Ureter (tissue), 1 donor: ENCODE measurements around the gene DNPH1. TPM values are rescaled to one million over a fixed set of nuclear protein-coding genes. Genes with fewer than 3 reads are reported as not detected.

Experiments
- DNase-seq: peaks from one replicate; pipeline ENCODE4 v3.0.0-alpha.2; 2020; ENCODE audit warnings: low spot score
- total RNA-seq: library from RNA; stranded (reverse); gene quantifications from one replicate; pipeline ENCODE4 v1.2.4, GENCODE V29; 2023
- donor health status: DM: yes; HTN: yes; CAD: no.

The DNPH1 gene
- total RNA-seq, 1 donor from 2014 or later = 42.8 TPM

DNA sequence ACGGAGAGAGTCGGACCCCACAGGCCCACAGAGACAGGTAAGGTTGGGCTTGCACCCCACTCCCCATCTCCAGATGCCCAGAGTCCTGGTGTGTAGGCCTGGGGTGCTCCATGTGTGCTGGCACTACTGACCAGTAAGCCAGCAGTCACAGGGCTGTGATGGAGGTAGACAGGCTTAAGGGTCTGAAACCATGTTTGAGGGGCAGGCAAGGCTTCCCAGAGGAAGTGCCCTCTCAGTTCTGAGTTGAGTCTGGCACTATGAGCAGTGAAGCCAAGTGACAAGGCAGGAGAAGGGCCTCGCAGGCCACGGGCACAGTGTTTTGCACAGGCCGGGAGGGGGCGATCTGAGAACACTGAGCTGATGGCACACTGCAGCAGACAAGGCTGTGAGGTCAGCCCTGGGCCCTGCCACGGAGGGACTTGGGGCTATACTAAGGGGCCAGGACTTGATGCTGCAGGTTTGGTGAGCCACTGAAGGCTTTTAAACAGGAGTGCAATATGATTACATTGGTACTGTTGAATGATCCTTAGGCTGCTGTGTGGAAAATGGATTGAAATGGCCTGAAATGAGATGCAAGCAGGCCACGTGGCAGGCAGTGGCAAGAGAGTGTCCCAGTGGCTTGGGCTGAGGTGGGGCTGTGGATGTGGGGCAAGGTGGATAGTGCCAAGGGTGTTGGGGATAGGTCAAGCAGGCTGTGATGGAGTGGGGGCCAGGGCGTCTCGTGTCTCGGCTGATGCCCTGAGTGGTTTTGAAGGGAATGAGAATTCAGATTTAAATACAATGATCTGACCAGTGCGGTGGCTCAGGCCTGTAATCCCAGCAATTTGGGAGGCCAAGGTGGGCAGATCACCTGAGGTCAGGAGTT, 34.3 kb upstream of the DNPH1 start:
- DNase-seq = peak; percentile 83

DNA sequence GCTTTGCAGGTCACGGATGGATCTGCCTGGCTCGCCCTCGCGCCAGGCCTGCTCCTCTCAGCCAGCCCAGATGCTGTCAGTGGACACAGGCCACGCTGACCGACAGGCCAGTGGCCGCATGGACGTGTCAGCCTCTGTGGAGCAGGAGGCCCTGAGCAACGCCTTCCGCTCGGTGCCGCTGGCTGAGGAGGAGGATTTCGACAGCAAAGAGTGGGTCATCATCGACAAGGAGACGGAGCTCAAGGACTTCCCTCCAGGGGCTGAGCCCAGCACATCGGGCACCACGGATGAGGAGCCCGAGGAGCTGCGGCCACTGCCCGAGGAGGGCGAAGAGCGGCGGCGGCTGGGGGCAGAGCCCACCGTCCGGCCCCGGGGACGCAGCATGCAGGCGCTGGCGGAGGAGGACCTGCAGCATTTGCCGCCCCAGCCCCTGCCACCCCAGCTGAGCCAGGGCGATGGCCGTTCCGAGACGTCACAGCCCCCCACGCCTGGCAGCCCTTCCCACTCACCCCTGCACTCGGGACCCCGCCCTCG, 33.6 kb upstream of the DNPH1 start:
- DNase-seq = no peak

GRCh38 chr6:43262000-43262779, 32.9 kb upstream of the DNPH1 start:
- DNase-seq = no peak

GRCh38 chr6:43261198-43261597, 31.9 kb upstream of the DNPH1 start:
- DNase-seq = no peak

DNA sequence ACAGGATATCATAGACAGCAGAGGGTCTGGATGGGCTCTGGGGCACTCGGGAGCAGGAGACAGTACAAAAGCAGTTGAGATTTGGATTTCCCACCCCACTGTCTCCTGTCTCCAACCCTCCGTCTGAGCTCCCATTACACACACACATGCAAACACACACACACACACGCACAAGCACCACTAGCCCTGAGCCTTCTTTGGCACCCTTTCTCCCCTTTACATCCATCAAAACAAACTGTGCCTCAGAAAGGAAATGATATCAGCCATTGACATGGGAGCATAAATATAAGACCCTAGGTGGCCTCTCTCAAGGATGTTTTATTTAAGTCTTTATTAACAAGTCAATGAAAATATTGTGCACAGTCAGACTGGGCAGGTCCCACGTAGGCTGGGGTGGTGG, 31.5 kb upstream of the DNPH1 start:
- no peak for DNase-seq

DNA sequence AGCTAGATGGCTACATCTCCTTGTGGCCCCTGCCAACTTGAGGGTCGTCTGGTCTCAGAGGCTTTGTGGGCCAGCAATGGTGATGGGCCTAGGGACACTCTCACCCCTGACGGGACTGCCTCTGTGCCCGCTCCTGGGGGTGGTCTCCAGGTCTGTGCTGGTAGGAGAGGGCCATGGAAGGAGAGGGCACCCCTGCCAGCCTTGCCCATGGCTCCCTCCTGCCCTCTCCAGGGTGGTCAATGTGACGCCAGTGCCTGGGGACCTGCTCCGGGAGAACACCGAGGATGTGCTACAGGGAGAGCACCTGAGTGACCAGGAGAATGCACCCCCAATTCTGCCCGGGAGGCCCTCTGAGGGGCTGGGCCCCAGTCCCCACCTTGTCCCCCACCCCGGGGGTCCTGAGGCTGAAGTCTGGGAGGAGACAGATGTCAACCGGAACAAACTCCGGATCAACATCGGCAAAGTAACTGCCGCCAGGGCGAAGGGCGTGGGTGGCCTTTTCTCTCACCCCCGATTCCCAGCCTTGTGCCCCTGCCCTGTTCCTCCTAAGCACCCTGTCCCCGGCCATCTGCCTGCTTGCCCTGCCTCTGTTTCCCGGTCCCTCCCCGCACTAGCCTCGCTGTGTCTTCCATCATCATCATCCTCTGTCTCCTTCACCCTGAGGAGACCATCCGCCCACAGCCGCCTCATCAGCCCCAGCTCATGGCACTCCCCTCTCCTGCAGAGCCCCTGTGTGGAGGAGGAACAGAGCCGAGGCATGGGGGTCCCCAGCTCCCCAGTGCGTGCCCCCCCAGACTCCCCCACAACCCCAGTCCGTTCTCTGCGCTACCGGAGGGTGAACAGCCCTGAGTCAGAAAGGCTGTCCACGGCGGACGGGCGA, 29.8 kb upstream of the DNPH1 start:
- no peak for DNase-seq

DNA sequence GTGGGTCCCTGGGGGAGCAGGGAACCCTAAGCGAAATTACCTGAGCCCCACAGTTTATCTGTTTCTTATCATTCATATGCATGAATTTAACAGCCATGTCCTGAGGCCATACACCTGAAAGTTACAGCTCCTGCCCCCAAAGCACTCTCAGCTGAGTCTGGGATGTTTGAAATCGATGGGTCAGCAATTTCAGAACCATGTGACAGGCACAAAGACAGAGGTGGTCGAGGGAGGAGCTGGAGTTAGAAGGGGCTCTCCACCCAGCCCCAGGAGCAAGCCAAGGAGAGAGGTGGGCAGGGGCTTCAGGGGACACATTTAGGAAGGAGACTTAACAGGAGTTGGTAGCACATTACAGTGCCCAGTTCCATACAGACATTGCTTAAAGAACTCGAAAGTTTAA, 28.9 kb upstream of the DNPH1 start:
- DNase-seq = no peak

DNA sequence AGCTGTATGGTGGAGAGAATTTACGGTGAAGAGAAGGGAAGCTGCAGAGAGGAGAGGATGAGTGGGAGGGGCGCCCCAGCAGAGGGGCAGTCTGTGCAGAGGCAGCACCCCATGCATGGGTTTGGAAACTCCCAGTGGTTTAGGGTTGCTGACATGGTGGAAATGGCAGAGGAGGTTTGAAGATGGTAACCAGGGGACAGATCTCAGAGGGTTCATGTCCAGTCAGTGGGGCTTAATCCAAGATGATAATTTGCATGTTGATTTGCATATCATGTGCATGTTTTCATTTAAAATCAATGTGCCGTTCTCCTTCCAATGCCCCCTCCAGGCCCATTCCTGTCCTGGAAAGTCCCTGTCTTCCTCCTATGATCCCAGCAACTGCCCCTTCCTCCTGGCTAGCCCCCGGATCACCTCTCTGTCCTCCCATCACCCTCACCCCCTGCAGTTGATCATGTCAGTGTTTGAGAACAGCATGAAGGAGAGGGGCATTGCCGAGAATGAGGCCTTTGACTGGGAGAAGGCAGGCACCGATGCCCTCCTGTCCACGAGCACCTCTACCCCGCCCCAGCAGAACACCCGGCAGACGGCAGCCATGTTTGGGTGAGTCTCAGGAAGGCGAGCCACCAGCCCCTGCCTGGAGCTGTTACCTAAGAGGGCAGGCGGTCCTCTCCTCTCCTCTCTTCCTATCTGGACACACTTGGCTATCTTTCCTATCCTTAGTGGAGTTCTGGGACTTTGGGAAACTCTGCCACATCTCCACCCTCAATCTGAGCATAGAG, 28.3 kb upstream of the DNPH1 start:
- DNase-seq = no peak

- DNase-seq = no peak
Observed at GRCh38 chr6:43256670-43257366, 27.5 kb upstream of the DNPH1 start.

DNA sequence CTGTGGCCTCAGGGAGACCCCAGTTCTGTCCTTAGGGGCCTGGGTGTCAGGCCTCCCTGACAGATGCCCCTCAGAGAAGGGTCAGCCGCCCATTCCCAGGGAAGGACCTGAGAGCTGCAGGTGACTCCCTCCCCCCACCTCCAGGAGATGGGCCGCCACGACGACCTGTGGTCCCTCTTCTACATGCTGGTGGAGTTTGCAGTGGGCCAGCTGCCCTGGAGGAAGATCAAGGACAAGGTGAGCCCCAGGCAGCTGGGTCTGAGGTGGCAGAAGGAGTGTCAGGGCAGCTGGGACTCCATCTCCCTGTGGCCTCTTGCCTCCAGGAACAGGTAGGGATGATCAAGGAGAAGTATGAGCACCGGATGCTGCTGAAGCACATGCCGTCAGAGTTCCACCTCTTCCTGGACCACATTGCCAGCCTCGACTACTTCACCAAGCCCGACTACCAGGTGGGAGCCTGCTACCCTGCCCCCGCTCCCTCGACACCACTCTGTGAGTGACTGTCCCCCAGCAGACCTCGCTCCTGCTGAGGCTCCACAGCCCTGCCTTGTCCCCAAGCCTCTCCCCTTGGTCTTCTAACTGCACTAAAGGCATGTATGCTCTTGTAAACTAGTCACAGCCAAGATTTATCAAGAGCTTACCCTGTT, 26.2 kb upstream of the DNPH1 start:
- no peak for DNase-seq

GRCh38 chr6:43254846-43255245, 25.6 kb upstream of the DNPH1 start:
- DNase-seq = no peak

DNA sequence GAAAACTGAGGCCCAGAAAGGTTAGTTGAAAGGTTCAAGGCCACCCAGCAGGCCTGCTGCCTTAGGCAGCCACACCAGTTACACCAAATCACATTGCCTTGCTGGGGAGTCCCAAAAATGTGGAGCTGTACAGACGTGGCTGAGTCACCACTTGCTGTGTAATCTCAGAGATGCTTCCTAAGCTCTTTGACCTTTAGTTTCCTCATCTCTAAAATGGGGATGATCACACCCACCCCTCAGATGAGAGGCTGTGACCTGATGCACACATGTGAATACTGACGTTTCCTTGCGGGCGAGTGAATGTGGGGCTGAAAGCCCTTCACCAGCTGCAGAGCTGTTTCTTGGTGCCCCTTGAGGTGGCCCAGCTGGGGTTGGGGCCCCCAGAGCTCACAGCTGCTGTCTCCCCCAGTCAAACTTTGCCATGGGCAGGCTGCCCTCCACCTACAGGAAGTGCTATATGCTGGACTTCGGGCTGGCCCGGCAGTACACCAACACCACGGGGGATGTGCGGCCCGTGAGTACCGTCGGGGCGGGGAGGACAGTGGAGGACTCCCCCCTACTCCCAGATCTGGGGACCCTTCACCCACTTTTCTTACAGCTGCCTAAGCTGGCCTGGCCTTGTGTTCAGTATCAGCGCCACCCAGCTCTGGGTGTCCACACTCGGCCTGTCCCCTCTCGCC, 25.0 kb upstream of the DNPH1 start:
- DNase-seq = no peak

GRCh38 chr6:43253401-43253800, 24.1 kb upstream of the DNPH1 start:
- DNase-seq = no peak

DNA sequence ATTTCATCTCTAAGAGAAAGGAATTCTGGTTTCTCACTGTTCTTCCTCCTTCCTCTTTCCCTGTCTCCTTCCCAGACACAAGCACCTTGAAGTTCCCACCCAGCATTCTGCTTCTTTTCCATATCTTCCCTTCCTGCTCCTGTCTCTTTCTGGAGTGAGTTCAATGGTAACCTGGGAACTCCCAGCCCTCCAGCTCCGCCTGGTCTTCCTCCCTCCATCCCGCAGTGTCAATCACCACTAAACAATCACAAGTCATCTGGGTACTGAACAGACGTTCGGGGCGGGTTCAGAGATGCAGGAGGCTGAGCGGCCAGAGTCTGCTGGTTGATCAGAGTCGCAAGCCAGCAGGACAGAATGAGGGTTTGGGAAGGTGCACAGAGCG, 21.7 kb upstream of the DNPH1 start:
- DNase-seq = no peak

- DNase-seq = no peak
Observed at GRCh38 chr6:43248791-43249190, 19.5 kb upstream of the DNPH1 start.

DNA sequence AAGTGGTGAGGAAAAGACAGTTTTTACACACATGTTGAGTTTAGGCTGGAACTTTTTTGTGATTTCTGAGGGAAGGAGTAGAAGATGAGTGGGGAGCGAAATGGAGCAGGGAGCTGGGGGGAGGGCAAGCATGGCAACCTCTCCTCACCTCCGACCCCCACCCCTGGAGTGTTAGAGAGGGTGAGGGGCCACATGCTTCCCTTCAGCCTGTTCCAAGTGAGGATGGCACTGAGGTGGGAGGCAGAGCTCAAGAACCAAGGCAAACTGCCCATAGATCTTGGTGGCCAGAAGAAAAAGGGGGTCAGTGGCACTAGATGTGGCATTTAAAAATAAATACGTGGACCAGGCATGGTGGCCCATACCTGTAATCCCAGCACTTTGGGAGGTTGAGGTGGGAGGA, 18.8 kb upstream of the DNPH1 start:
- DNase-seq = no peak

GRCh38 chr6:43247114-43247999, 18.1 kb upstream of the DNPH1 start:
- DNase-seq = peak; percentile 70
